ENCODE measurements around the gene PAAF1.

The PAAF1 gene

DNA sequence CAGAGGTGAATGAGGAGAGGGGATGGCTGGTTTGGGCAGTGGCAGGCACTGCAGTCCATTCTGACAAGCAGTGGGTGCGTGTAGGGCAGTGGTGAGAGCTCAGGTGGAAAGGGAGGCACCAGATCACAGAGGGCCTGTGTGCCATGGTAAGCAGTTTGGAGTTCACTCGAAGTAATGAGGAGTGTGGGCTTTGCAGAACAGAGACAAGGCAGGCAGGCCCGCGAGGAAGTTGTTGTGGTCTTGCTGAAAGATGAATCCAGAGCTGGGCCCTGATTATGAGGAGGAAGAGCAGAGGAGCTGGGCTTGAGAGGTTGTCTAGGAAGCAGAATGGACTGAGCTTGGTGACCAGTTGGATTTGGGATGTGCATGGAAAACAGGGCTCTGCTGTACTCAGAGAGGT is 72.4 kb downstream of the PAAF1 start:
- Histone ChIP-seq H3K79me2 (ENCODE audit: insufficient read depth, low read length) (no peaks in the 10 kb centered on the region), H3K9me3 (ENCODE audit: low read length) (no peaks in the 10 kb centered on the region), H3K4me3 (ENCODE audit: low read depth, low read length, poor library complexity, severe bottlenecking) (no peak overlapping the region), H3K27me3 (ENCODE audit: insufficient read depth, low read length) (no peaks in the 10 kb centered on the region), H2AFZ (ENCODE audit: low read length) (no peak overlapping the region), H3K36me3 (ENCODE audit: insufficient read depth, low read length) (no peaks in the 10 kb centered on the region), H3F3A (ENCODE audit: insufficient read depth, low read length) (no peaks in the 10 kb centered on the region), H4K20me1 (ENCODE audit: insufficient read depth, low read length) (no peaks in the 10 kb centered on the region), H3K4me2 (ENCODE audit: low read length) (no peak overlapping the region), H3K4me1 (ENCODE audit: insufficient read depth, low read length, severe bottlenecking) (peaks cover 6% of the 10 kb centered on the region), H3K9ac (ENCODE audit: low read length) (no peak overlapping the region), H3K9me2 (ENCODE audit: low read depth, low read length) (no peaks in the 10 kb centered on the region), H3K27ac (ENCODE audit: low read depth, low read length, poor library complexity, severe bottlenecking) (no peak overlapping the region)
- TF ChIP-seq, protein P1, sequence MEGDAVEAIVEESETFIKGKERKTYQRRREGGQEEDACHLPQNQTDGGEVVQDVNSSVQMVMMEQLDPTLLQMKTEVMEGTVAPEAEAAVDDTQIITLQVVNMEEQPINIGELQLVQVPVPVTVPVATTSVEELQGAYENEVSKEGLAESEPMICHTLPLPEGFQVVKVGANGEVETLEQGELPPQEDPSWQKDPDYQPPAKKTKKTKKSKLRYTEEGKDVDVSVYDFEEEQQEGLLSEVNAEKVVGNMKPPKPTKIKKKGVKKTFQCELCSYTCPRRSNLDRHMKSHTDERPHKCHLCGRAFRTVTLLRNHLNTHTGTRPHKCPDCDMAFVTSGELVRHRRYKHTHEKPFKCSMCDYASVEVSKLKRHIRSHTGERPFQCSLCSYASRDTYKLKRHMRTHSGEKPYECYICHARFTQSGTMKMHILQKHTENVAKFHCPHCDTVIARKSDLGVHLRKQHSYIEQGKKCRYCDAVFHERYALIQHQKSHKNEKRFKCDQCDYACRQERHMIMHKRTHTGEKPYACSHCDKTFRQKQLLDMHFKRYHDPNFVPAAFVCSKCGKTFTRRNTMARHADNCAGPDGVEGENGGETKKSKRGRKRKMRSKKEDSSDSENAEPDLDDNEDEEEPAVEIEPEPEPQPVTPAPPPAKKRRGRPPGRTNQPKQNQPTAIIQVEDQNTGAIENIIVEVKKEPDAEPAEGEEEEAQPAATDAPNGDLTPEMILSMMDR (IDR thresholded peaks at IDR 0.05; ENCODE audit: low read length): no peak
- TF ChIP-seq EZH2 (IDR thresholded peaks at IDR 0.05; ENCODE audit: borderline replicate concordance, low read length): no peak

DNA sequence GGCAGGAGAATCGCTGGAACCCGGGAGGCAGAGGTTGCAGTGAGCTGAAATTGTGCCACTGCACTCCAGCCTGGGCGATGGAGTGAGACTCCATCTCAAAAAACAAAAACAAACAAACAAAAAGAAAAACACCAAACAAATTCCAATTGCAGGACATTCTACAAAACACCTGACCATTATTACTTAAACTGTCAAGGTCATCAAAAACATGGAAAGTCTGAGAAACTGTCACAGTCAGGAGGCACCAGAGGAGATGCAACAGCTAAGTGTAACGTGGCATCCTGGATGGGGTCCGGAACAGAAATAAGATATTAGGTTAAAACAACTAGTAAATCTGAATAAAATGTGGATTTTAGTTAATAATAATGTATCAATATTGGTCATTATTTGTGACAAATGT is 73.1 kb downstream of the PAAF1 start:
- Histone ChIP-seq H3K4me2 (ENCODE audit: low read length) (no peak overlapping the region), H3K27ac (ENCODE audit: low read depth, low read length, poor library complexity, severe bottlenecking) (no peak overlapping the region), H3K9me2 (ENCODE audit: low read depth, low read length) (no peaks in the 10 kb centered on the region), H2AFZ (ENCODE audit: low read length) (no peak overlapping the region), H3K79me2 (ENCODE audit: insufficient read depth, low read length) (no peaks in the 10 kb centered on the region), H3F3A (ENCODE audit: insufficient read depth, low read length) (no peaks in the 10 kb centered on the region), H3K9ac (ENCODE audit: low read length) (no peak overlapping the region), H3K4me1 (ENCODE audit: insufficient read depth, low read length, severe bottlenecking) (peaks cover 4% of the 10 kb centered on the region), H3K36me3 (ENCODE audit: insufficient read depth, low read length) (no peaks in the 10 kb centered on the region), H3K9me3 (ENCODE audit: low read length) (no peaks in the 10 kb centered on the region), H3K27me3 (ENCODE audit: insufficient read depth, low read length) (no peaks in the 10 kb centered on the region), H3K4me3 (ENCODE audit: low read depth, low read length, poor library complexity, severe bottlenecking) (no peak overlapping the region), H4K20me1 (ENCODE audit: insufficient read depth, low read length) (no peaks in the 10 kb centered on the region)
- TF ChIP-seq, protein P1 (IDR thresholded peaks at IDR 0.05; ENCODE audit: low read length): no peak
- TF ChIP-seq EZH2 (IDR thresholded peaks at IDR 0.05; ENCODE audit: borderline replicate concordance, low read length): no peak

DNA sequence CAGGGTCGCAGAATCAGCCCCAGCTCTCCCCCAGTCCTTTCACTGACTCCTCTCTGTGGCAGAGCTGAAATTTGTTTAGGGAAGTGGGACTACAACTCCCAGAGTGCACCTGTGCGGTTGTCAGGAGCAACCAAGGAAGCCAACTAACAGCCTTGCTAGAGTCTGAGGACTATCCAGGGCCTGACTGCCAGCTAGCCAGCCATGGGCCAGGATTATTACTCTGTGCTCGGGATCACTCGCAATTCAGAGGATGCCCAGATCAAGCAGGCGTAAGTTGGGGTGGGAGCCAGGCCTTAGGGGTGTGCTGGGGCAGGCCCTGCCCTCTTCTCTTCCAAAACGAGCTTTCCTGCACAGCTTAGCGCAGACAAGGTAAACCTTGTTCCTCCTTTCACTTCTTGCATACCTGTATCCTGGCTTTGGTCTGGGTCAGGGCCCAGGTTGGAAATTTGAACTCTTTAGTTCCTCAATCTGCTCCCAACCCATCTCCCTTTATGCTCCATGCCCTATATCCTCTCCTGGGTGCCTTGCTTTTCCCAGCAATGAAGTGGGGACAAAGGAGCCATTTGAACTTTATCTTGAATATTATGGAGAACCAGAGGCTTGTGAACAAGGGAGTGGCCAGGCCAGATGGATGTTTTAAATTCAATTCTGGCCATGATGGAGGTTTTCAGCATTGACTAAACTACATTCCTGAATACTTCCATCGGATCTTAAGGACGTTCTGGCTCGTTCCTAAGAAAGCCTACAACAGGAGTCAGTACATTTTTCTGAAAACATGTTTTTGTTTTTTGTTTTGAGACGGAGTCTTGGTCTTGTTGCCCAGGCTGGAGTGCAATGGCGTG is 74.3 kb downstream of the PAAF1 start, which contains the start of gene DNAJB13:
TSS of gene DNAJB13 (plus strand) at position 158 of the 842 bp plus-strand sequence. CDS start at position 202, 44 bp downstream.
- Histone ChIP-seq H4K20me1 (ENCODE audit: insufficient read depth, low read length) (no peaks in the 10 kb centered on the region), H3K27ac (ENCODE audit: low read depth, low read length, poor library complexity, severe bottlenecking) (no peak within 1 kb of the TSS), H3K27me3 (ENCODE audit: insufficient read depth, low read length) (no peaks in the 10 kb centered on the region), H3K9me2 (ENCODE audit: low read depth, low read length) (no peaks in the 10 kb centered on the region), H3K9ac (ENCODE audit: low read length) (no peak within 1 kb of the TSS), H3K79me2 (ENCODE audit: insufficient read depth, low read length) (no peaks in the 10 kb centered on the region), H3K36me3 (ENCODE audit: insufficient read depth, low read length) (no peaks in the 10 kb centered on the region), H3K9me3 (ENCODE audit: low read length) (no peaks in the 10 kb centered on the region), H3K4me2 (ENCODE audit: low read length) (no peak within 1 kb of the TSS), H3K4me1 (ENCODE audit: insufficient read depth, low read length, severe bottlenecking) (no peaks in the 10 kb centered on the region), H2AFZ (ENCODE audit: low read length) (no peak within 1 kb of the TSS), H3F3A (ENCODE audit: insufficient read depth, low read length) (no peaks in the 10 kb centered on the region), H3K4me3 (ENCODE audit: low read depth, low read length, poor library complexity, severe bottlenecking) (no peak within 1 kb of the TSS)
- TF ChIP-seq, protein P1 (IDR thresholded peaks at IDR 0.05; ENCODE audit: low read length): no peak
- TF ChIP-seq EZH2 (IDR thresholded peaks at IDR 0.05; ENCODE audit: borderline replicate concordance, low read length): no peak

Measured in OCI-LY1 (cell line).